Measurements from ENCODE around the gene PCGF1. TPM values are rescaled to one million over a fixed set of nuclear protein-coding genes. Genes with fewer than 3 reads are reported as not detected.

Gene PCGF1
- total RNA-seq, 1 donor from 2014 or later = 6.8 TPM

GRCh38 chr2:74538881-74539339, 31.4 kb upstream of the PCGF1 start:
- no peak overlapping the region for H3K27ac ChIP-seq (ENCODE audit: low read depth, low read length)

GRCh38 chr2:74537140-74537539, 29.6 kb upstream of the PCGF1 start:
- no peaks in the 10 kb centered on the region for H3K9me3 ChIP-seq (ENCODE audit: control insufficient read depth in 3 of 3, low read length in 3 of 3)
- H3K4me3 ChIP-seq (ENCODE audit: low read length in 3 of 3) = no peak overlapping the region
- H3K27ac ChIP-seq (ENCODE audit: low read depth, low read length) = no peak overlapping the region
- H3K27me3 ChIP-seq (ENCODE audit: control insufficient read depth in 3 of 3, insufficient read depth in 3 of 3, low read length in 3 of 3) = peaks cover 2 to 9% (median 4%) of the 10 kb centered on the region in 3 donors
- no peak overlapping the region for H3K9ac ChIP-seq (ENCODE audit: low read depth in 1 of 3, low read length in 3 of 3)
- peaks cover 14 to 20% (median 16%) of the 10 kb centered on the region in 3 donors for H3K36me3 ChIP-seq (ENCODE audit: control insufficient read depth in 3 of 3, insufficient read depth in 3 of 3, low read length in 3 of 3)
- H3K4me1 ChIP-seq (ENCODE audit: control insufficient read depth in 3 of 3, insufficient read depth in 3 of 3, low read length in 3 of 3) = peaks cover 0 to 4% (median 2%) of the 10 kb centered on the region in 3 donors

More at GRCh38 chr2:74538881-74539339, 31.4 kb upstream of the PCGF1 start:
- Histone ChIP-seq H3K27me3 (ENCODE audit: control insufficient read depth in 3 of 3, insufficient read depth in 3 of 3, low read length in 3 of 3) (peaks cover 2 to 9% (median 4%) of the 10 kb centered on the region in 3 donors), H3K36me3 (ENCODE audit: control insufficient read depth in 3 of 3, insufficient read depth in 3 of 3, low read length in 3 of 3) (peaks cover 0 to 3% (median 3%) of the 10 kb centered on the region in 3 donors), H3K9me3 (ENCODE audit: control insufficient read depth in 3 of 3, low read length in 3 of 3) (no peaks in the 10 kb centered on the region), H3K4me1 (ENCODE audit: control insufficient read depth in 3 of 3, insufficient read depth in 3 of 3, low read length in 3 of 3) (peaks cover 0 to 4% (median 2%) of the 10 kb centered on the region in 3 donors), H3K4me3 (ENCODE audit: low read length in 3 of 3) (no peak overlapping the region), H3K9ac (ENCODE audit: low read depth in 1 of 3, low read length in 3 of 3) (no peak overlapping the region)

- Histone ChIP-seq H3K9me3 (ENCODE audit: control insufficient read depth in 3 of 3, low read length in 3 of 3) (no peaks in the 10 kb centered on the region), H3K4me3 (ENCODE audit: low read length in 3 of 3) (no peak overlapping the region), H3K9ac (ENCODE audit: low read depth in 1 of 3, low read length in 3 of 3) (no peak overlapping the region), H3K4me1 (ENCODE audit: control insufficient read depth in 3 of 3, insufficient read depth in 3 of 3, low read length in 3 of 3) (peaks cover 3 to 7% (median 5%) of the 10 kb centered on the region in 3 donors), H3K27me3 (ENCODE audit: control insufficient read depth in 3 of 3, insufficient read depth in 3 of 3, low read length in 3 of 3) (peaks cover 2 to 9% (median 4%) of the 10 kb centered on the region in 3 donors), H3K36me3 (ENCODE audit: control insufficient read depth in 3 of 3, insufficient read depth in 3 of 3, low read length in 3 of 3) (peaks cover 16 to 24% (median 22%) of the 10 kb centered on the region in 3 donors), H3K27ac (ENCODE audit: low read depth, low read length) (no peak overlapping the region)
These were observed 28.9 kb upstream of the PCGF1 start for GRCh38 chr2:74536166-74536950.

GRCh38 chr2:74535440-74535965, 28.0 kb upstream of the PCGF1 start:
- Histone ChIP-seq H3K4me3 (ENCODE audit: low read length in 3 of 3) (no peak overlapping the region), H3K36me3 (ENCODE audit: control insufficient read depth in 3 of 3, insufficient read depth in 3 of 3, low read length in 3 of 3) (peaks cover 20 to 29% (median 24%) of the 10 kb centered on the region in 3 donors), H3K27me3 (ENCODE audit: control insufficient read depth in 3 of 3, insufficient read depth in 3 of 3, low read length in 3 of 3) (peaks cover 2 to 9% (median 4%) of the 10 kb centered on the region in 3 donors), H3K9ac (ENCODE audit: low read depth in 1 of 3, low read length in 3 of 3) (no peak overlapping the region), H3K9me3 (ENCODE audit: control insufficient read depth in 3 of 3, low read length in 3 of 3) (no peaks in the 10 kb centered on the region), H3K4me1 (ENCODE audit: control insufficient read depth in 3 of 3, insufficient read depth in 3 of 3, low read length in 3 of 3) (peaks cover 12 to 14% (median 13%) of the 10 kb centered on the region in 3 donors), H3K27ac (ENCODE audit: low read depth, low read length) (no peak overlapping the region)

GRCh38 chr2:74534411-74534810, 26.9 kb upstream of the PCGF1 start:
- peaks cover 2 to 9% (median 4%) of the 10 kb centered on the region in 3 donors for H3K27me3 ChIP-seq (ENCODE audit: control insufficient read depth in 3 of 3, insufficient read depth in 3 of 3, low read length in 3 of 3)
- H3K9me3 ChIP-seq (ENCODE audit: control insufficient read depth in 3 of 3, low read length in 3 of 3) = no peaks in the 10 kb centered on the region
- H3K27ac ChIP-seq (ENCODE audit: low read depth, low read length) = no peak overlapping the region
- no peak overlapping the region for H3K4me3 ChIP-seq (ENCODE audit: low read length in 3 of 3)
- peaks cover 20 to 29% (median 24%) of the 10 kb centered on the region in 3 donors for H3K36me3 ChIP-seq (ENCODE audit: control insufficient read depth in 3 of 3, insufficient read depth in 3 of 3, low read length in 3 of 3)
- H3K9ac ChIP-seq (ENCODE audit: low read depth in 1 of 3, low read length in 3 of 3) = no peak overlapping the region
- H3K4me1 ChIP-seq (ENCODE audit: control insufficient read depth in 3 of 3, insufficient read depth in 3 of 3, low read length in 3 of 3) = peaks cover 12 to 13% (median 13%) of the 10 kb centered on the region in 3 donors

GRCh38 chr2:74533464-74533863, 26.0 kb upstream of the PCGF1 start:
- H3K27me3 ChIP-seq (ENCODE audit: control insufficient read depth in 3 of 3, insufficient read depth in 3 of 3, low read length in 3 of 3) = peaks cover 0 to 4% (median 1%) of the 10 kb centered on the region in 3 donors
- no peak overlapping the region for H3K4me3 ChIP-seq (ENCODE audit: low read length in 3 of 3)
- peaks cover 20 to 22% (median 20%) of the 10 kb centered on the region in 3 donors for H3K4me1 ChIP-seq (ENCODE audit: control insufficient read depth in 3 of 3, insufficient read depth in 3 of 3, low read length in 3 of 3)
- no peak overlapping the region for H3K9ac ChIP-seq (ENCODE audit: low read depth in 1 of 3, low read length in 3 of 3)
- no peak overlapping the region for H3K27ac ChIP-seq (ENCODE audit: low read depth, low read length)
- no peaks in the 10 kb centered on the region for H3K9me3 ChIP-seq (ENCODE audit: control insufficient read depth in 3 of 3, low read length in 3 of 3)
- H3K36me3 ChIP-seq (ENCODE audit: control insufficient read depth in 3 of 3, insufficient read depth in 3 of 3, low read length in 3 of 3) = peaks cover 22 to 34% (median 25%) of the 10 kb centered on the region in 3 donors

- Histone ChIP-seq H3K27ac (ENCODE audit: low read depth, low read length) (no peak overlapping the region), H3K4me3 (ENCODE audit: low read length in 3 of 3) (no peak overlapping the region), H3K36me3 (ENCODE audit: control insufficient read depth in 3 of 3, insufficient read depth in 3 of 3, low read length in 3 of 3) (peaks cover 33 to 46% (median 37%) of the 10 kb centered on the region in 3 donors), H3K9me3 (ENCODE audit: control insufficient read depth in 3 of 3, low read length in 3 of 3) (no peaks in the 10 kb centered on the region), H3K9ac (ENCODE audit: low read depth in 1 of 3, low read length in 3 of 3) (no peak overlapping the region), H3K27me3 (ENCODE audit: control insufficient read depth in 3 of 3, insufficient read depth in 3 of 3, low read length in 3 of 3) (peaks cover 0 to 3% (median 0%) of the 10 kb centered on the region in 3 donors), H3K4me1 (ENCODE audit: control insufficient read depth in 3 of 3, insufficient read depth in 3 of 3, low read length in 3 of 3) (peaks cover 25 to 31% (median 29%) of the 10 kb centered on the region in 3 donors)
These were observed 24.7 kb upstream of the PCGF1 start for GRCh38 chr2:74532222-74532621.

GRCh38 chr2:74531666-74532065, 24.2 kb upstream of the PCGF1 start:
- no peak overlapping the region for H3K9ac ChIP-seq (ENCODE audit: low read depth in 1 of 3, low read length in 3 of 3)
- H3K9me3 ChIP-seq (ENCODE audit: control insufficient read depth in 3 of 3, low read length in 3 of 3) = no peaks in the 10 kb centered on the region
- H3K27me3 ChIP-seq (ENCODE audit: control insufficient read depth in 3 of 3, insufficient read depth in 3 of 3, low read length in 3 of 3) = peaks cover 0 to under 1% (median 0%) of the 10 kb centered on the region in 3 donors
- H3K27ac ChIP-seq (ENCODE audit: low read depth, low read length) = no peak overlapping the region
- no peak overlapping the region for H3K4me3 ChIP-seq (ENCODE audit: low read length in 3 of 3)
- H3K36me3 ChIP-seq (ENCODE audit: control insufficient read depth in 3 of 3, insufficient read depth in 3 of 3, low read length in 3 of 3) = peaks cover 39 to 51% (median 43%) of the 10 kb centered on the region in 3 donors
- peaks cover 25 to 31% (median 29%) of the 10 kb centered on the region in 3 donors for H3K4me1 ChIP-seq (ENCODE audit: control insufficient read depth in 3 of 3, insufficient read depth in 3 of 3, low read length in 3 of 3)

- peaks cover 25 to 31% (median 29%) of the 10 kb centered on the region in 3 donors for H3K4me1 ChIP-seq (ENCODE audit: control insufficient read depth in 3 of 3, insufficient read depth in 3 of 3, low read length in 3 of 3)
- H3K9ac ChIP-seq (ENCODE audit: low read depth in 1 of 3, low read length in 3 of 3) = peak overlapping the region; percentile 78 to 88 (median 82)
- H3K27me3 ChIP-seq (ENCODE audit: control insufficient read depth in 3 of 3, insufficient read depth in 3 of 3, low read length in 3 of 3) = no peaks in the 10 kb centered on the region
- H3K9me3 ChIP-seq (ENCODE audit: control insufficient read depth in 3 of 3, low read length in 3 of 3) = no peaks in the 10 kb centered on the region
- peaks cover 49 to 63% (median 52%) of the 10 kb centered on the region in 3 donors for H3K36me3 ChIP-seq (ENCODE audit: control insufficient read depth in 3 of 3, insufficient read depth in 3 of 3, low read length in 3 of 3)
- peak overlapping the region; percentile 83 to 93 (median 88) for H3K4me3 ChIP-seq (ENCODE audit: low read length in 3 of 3)
- H3K27ac ChIP-seq (ENCODE audit: low read depth, low read length) = peak overlapping the region; percentile 82
These were observed 23.0 kb upstream of the PCGF1 start for GRCh38 chr2:74530239-74531187.

All from skeletal muscle tissue (tissue), 4 donors.